ENCODE measurements around the gene ABCC5.

Gene ABCC5

DNA sequence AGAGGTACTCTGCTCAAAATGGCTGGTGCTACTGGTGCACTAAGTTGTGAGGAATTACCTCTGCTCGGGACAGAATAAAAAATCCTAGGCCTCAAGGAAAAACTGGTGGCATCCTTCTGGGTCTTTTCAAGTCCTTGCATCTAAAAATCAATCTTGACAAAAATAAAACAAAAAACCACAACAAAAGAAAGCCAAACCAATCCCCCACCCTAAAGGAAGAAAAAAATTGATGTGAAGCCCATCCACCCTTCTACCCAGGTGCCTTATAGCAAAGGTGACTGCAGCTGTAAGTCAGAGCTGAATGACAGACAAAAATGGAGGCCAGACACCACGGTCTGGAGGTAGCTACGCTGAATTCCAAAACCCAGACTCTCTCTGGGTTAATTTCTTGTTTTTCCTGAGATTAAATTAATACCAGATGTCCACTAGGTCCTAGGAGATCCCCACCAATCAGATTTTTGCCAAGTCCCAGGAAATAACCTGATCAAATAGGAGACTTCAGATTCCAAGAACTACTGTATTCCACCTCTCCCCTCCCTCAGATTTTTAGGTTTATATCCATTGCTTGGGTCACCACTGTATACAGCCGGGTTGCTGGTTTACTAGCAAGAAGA lies 33.5 kb downstream of the ABCC5 start:
- Histone ChIP-seq H3K9ac (ENCODE audit: low read length) (no peak overlapping the region), H3K27ac (ENCODE audit: low read depth, low read length, poor library complexity, severe bottlenecking) (no peak overlapping the region), H3K4me2 (ENCODE audit: low read length) (no peak overlapping the region), H3K9me3 (ENCODE audit: low read length) (no peaks in the 10 kb centered on the region), H3F3A (ENCODE audit: insufficient read depth, low read length) (no peaks in the 10 kb centered on the region), H4K20me1 (ENCODE audit: insufficient read depth, low read length) (no peaks in the 10 kb centered on the region), H3K4me1 (ENCODE audit: insufficient read depth, low read length, severe bottlenecking) (no peaks in the 10 kb centered on the region), H3K27me3 (ENCODE audit: insufficient read depth, low read length) (no peaks in the 10 kb centered on the region), H3K79me2 (ENCODE audit: insufficient read depth, low read length) (no peaks in the 10 kb centered on the region), H3K4me3 (ENCODE audit: low read depth, low read length, poor library complexity, severe bottlenecking) (no peak overlapping the region), H2AFZ (ENCODE audit: low read length) (no peak overlapping the region), H3K9me2 (ENCODE audit: low read depth, low read length) (no peaks in the 10 kb centered on the region), H3K36me3 (ENCODE audit: insufficient read depth, low read length) (peaks cover 73% of the 10 kb centered on the region; the same call in 1 of the 2 replicates)
- TF ChIP-seq, protein P1, sequence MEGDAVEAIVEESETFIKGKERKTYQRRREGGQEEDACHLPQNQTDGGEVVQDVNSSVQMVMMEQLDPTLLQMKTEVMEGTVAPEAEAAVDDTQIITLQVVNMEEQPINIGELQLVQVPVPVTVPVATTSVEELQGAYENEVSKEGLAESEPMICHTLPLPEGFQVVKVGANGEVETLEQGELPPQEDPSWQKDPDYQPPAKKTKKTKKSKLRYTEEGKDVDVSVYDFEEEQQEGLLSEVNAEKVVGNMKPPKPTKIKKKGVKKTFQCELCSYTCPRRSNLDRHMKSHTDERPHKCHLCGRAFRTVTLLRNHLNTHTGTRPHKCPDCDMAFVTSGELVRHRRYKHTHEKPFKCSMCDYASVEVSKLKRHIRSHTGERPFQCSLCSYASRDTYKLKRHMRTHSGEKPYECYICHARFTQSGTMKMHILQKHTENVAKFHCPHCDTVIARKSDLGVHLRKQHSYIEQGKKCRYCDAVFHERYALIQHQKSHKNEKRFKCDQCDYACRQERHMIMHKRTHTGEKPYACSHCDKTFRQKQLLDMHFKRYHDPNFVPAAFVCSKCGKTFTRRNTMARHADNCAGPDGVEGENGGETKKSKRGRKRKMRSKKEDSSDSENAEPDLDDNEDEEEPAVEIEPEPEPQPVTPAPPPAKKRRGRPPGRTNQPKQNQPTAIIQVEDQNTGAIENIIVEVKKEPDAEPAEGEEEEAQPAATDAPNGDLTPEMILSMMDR (IDR thresholded peaks at IDR 0.05; ENCODE audit: low read length): no peak
- no peak for TF ChIP-seq EZH2 (IDR thresholded peaks at IDR 0.05; ENCODE audit: borderline replicate concordance, low read length)

GRCh38 chr3:183981990-183982644 lies 35.6 kb downstream of the ABCC5 start:
- no peak for TF ChIP-seq EZH2 (IDR thresholded peaks at IDR 0.05; ENCODE audit: borderline replicate concordance, low read length)
- TF ChIP-seq, protein P1 (IDR thresholded peaks at IDR 0.05; ENCODE audit: low read length): no peak
- Histone ChIP-seq H3K27me3 (ENCODE audit: insufficient read depth, low read length) (no peaks in the 10 kb centered on the region), H3K4me2 (ENCODE audit: low read length) (no peak overlapping the region), H3F3A (ENCODE audit: insufficient read depth, low read length) (no peaks in the 10 kb centered on the region), H3K36me3 (ENCODE audit: insufficient read depth, low read length) (peaks cover 70% of the 10 kb centered on the region; the same call in 1 of the 2 replicates), H3K9ac (ENCODE audit: low read length) (no peak overlapping the region), H2AFZ (ENCODE audit: low read length) (no peak overlapping the region), H3K4me1 (ENCODE audit: insufficient read depth, low read length, severe bottlenecking) (peaks cover 4% of the 10 kb centered on the region), H3K27ac (ENCODE audit: low read depth, low read length, poor library complexity, severe bottlenecking) (no peak overlapping the region), H4K20me1 (ENCODE audit: insufficient read depth, low read length) (no peaks in the 10 kb centered on the region), H3K4me3 (ENCODE audit: low read depth, low read length, poor library complexity, severe bottlenecking) (no peak overlapping the region), H3K79me2 (ENCODE audit: insufficient read depth, low read length) (no peaks in the 10 kb centered on the region), H3K9me2 (ENCODE audit: low read depth, low read length) (no peaks in the 10 kb centered on the region), H3K9me3 (ENCODE audit: low read length) (no peaks in the 10 kb centered on the region)

DNA sequence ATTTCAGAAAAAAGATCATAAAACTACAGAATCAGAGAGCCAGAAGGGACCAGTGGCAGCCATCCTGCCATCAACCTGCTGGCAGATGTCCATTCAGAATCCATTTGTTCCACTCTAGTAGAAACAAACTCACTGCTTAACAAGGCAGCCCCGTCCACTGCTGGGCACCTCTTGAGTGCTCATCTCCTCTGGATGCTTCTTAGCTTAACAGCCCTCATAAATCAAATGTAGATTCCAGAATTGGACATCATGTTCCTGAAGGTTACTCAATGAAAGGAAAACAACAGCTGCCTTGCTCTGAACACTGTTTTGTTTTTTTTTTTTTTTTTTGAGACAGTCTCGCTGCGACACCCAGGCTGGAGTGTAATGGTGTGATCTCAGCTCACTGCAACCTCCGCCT lies 37.3 kb downstream of the ABCC5 start:
- TF ChIP-seq, protein P1 (IDR thresholded peaks at IDR 0.05; ENCODE audit: low read length): no peak
- no peak for TF ChIP-seq EZH2 (IDR thresholded peaks at IDR 0.05; ENCODE audit: borderline replicate concordance, low read length)
- Histone ChIP-seq H3K9me3 (ENCODE audit: low read length) (no peaks in the 10 kb centered on the region), H3K27ac (ENCODE audit: low read depth, low read length, poor library complexity, severe bottlenecking) (no peak overlapping the region), H3F3A (ENCODE audit: insufficient read depth, low read length) (no peaks in the 10 kb centered on the region), H3K27me3 (ENCODE audit: insufficient read depth, low read length) (no peaks in the 10 kb centered on the region), H3K4me2 (ENCODE audit: low read length) (no peak overlapping the region), H3K36me3 (ENCODE audit: insufficient read depth, low read length) (peaks cover 68% of the 10 kb centered on the region; the same call in 1 of the 2 replicates), H3K79me2 (ENCODE audit: insufficient read depth, low read length) (no peaks in the 10 kb centered on the region), H3K4me3 (ENCODE audit: low read depth, low read length, poor library complexity, severe bottlenecking) (no peak overlapping the region), H3K9ac (ENCODE audit: low read length) (no peak overlapping the region), H4K20me1 (ENCODE audit: insufficient read depth, low read length) (no peaks in the 10 kb centered on the region), H3K4me1 (ENCODE audit: insufficient read depth, low read length, severe bottlenecking) (peaks cover 4% of the 10 kb centered on the region), H3K9me2 (ENCODE audit: low read depth, low read length) (no peaks in the 10 kb centered on the region), H2AFZ (ENCODE audit: low read length) (no peak overlapping the region)

Measured in OCI-LY1 (cell line).